GM23338 (cell line): ENCODE data around the gene OR8D1.

Experiments
- CTCF ChIP-seq, 2 experiments: fragments of 200-600 bp in 1 of 2; sonication (generic) in 1 of 2; conservative IDR thresholded peaks; 2 replicates each; pipeline versions ENCODE4 v1.5.1 to v1.6.1; 2016 to 2017; ENCODE audit warnings: antibody characterized with exemption in 2 of 2, low read depth in 2 of 2, mild to moderate bottlenecking in 2 of 2, moderate library complexity in 1 of 2
- EZH2 ChIP-seq: fragments of 200-600 bp; sonication (generic); IDR thresholded peaks from one replicate; pipeline ENCODE4 v1.8.0; 2017; ENCODE audit warnings: antibody characterized with exemption, mild to moderate bottlenecking, low read depth; ENCODE audit not compliant: unreplicated experiment
- EZH2phosphoT487 ChIP-seq: fragments of 200-600 bp; sonication (generic); IDR thresholded peaks from one replicate; pipeline ENCODE4 v1.8.1; 2018; ENCODE audit warnings: antibody characterized with exemption; ENCODE audit not compliant: unreplicated experiment
- REST ChIP-seq: IDR thresholded peaks from one replicate; pipeline ENCODE4 v1.6.1; 2018; ENCODE audit warnings: antibody characterized with exemption; ENCODE audit not compliant: unreplicated experiment
- ZNF114 ChIP-seq: fragments of 250-450 bp; sonication (Bioruptor Pico); IDR thresholded peaks from 2 replicates; pipeline ENCODE4 v1.5.0; 2020; ENCODE audit warnings: mild to moderate bottlenecking, moderate library complexity

- TF ChIP-seq CTCF (conservative IDR thresholded peaks at IDR 0.05; ENCODE audit: low read depth in 2 of 2) (peak in 1 of 2 experiments; percentile 30; a peak in 1 of 4 replicates), EZH2phosphoT487 (no peak), EZH2 (no peak), ZNF114 (CRISPR knock-in tag) (no peak), REST (no peak)
Observed at GRCh38 chr11:124329787-124330478, 16.2 kb upstream of the OR8D1 start.
